GM19193 (cell line): ENCODE results near the gene CACTIN.

Experiments
- POLR2A ChIP-seq: IDR thresholded peaks from 4 replicates; pipeline ENCODE4 v1.6.1; 2011; ENCODE audit not compliant: insufficient read depth, insufficient read length; ENCODE audit errors: extremely low read depth

Gene CACTIN

GRCh38 chr19:3585301-3586126, 41.1 kb downstream of the CACTIN start, which contains the start of gene GIPC3:
GIPC3 (plus strand) TSS chr19:3585478; CDS start chr19:3585598, 120 bp downstream.
- TF ChIP-seq POLR2A, result no peak

- no peak for TF ChIP-seq POLR2A
These were observed 46.2 kb downstream of the CACTIN start for GRCh38 chr19:3580156-3580934.

- no peak for TF ChIP-seq POLR2A
These were observed 48.2 kb downstream of the CACTIN start for GRCh38 chr19:3578390-3578789.

- TF ChIP-seq POLR2A, result no peak
These were observed 48.8 kb downstream of the CACTIN start for GRCh38 chr19:3577723-3578344.

- no peak for TF ChIP-seq POLR2A
These were observed 49.7 kb downstream of the CACTIN start for GRCh38 chr19:3576696-3577443.

- TF ChIP-seq POLR2A, result no peak
These were observed 50.5 kb downstream of the CACTIN start for GRCh38 chr19:3575949-3576673.

- TF ChIP-seq POLR2A, result no peak
These were observed 51.3 kb downstream of the CACTIN start for GRCh38 chr19:3575260-3575741.

- no peak for TF ChIP-seq POLR2A
These were observed 52.5 kb downstream of the CACTIN start for GRCh38 chr19:3573858-3574637.

GRCh38 chr19:3573162-3573857, 53.3 kb downstream of the CACTIN start:
- TF ChIP-seq POLR2A, result no peak

GRCh38 chr19:3572855-3573161, 53.8 kb downstream of the CACTIN start, which contains the start of gene HMG20B:
HMG20B (plus strand) TSS chr19:3572944; CDS start chr19:3573310, 366 bp downstream.
- no peak for TF ChIP-seq POLR2A

- TF ChIP-seq POLR2A, result no peak
These were observed 54.3 kb downstream of the CACTIN start for GRCh38 chr19:3572132-3572854.

GRCh38 chr19:3570606-3571011, 56.0 kb downstream of the CACTIN start:
- no peak for TF ChIP-seq POLR2A

- TF ChIP-seq POLR2A, result no peak
These were observed 61.5 kb downstream of the CACTIN start for GRCh38 chr19:3565139-3565538.
